ENCODE data around the gene SFT2D3.

- no peak for TF ChIP-seq CTCF (IDR thresholded peaks at IDR 0.05)
- TF ChIP-seq POLR2A (IDR thresholded peaks at IDR 0.05) = no peak
Measured at GRCh38 chr2:127733113-127733815, 32.0 kb downstream of the SFT2D3 start.

All from testis (tissue), 2 donors.